ENCODE measurements around the gene LLGL2.

Gene LLGL2

GRCh38 chr17:75596320-75597087, 71.0 kb downstream of the LLGL2 start:
- Mint-ChIP-seq H3K9me3 (no peaks in the 10 kb centered on the region), H3K27me3 (no peaks in the 10 kb centered on the region), H3K36me3 (ENCODE audit: low read depth) (no peaks in the 10 kb centered on the region), H3K4me1 (ENCODE audit: low read depth) (no peaks in the 10 kb centered on the region), H3K4me3 (no peak overlapping the region), H3K27ac (no peak overlapping the region)
- no peak for DNase-seq

DNA sequence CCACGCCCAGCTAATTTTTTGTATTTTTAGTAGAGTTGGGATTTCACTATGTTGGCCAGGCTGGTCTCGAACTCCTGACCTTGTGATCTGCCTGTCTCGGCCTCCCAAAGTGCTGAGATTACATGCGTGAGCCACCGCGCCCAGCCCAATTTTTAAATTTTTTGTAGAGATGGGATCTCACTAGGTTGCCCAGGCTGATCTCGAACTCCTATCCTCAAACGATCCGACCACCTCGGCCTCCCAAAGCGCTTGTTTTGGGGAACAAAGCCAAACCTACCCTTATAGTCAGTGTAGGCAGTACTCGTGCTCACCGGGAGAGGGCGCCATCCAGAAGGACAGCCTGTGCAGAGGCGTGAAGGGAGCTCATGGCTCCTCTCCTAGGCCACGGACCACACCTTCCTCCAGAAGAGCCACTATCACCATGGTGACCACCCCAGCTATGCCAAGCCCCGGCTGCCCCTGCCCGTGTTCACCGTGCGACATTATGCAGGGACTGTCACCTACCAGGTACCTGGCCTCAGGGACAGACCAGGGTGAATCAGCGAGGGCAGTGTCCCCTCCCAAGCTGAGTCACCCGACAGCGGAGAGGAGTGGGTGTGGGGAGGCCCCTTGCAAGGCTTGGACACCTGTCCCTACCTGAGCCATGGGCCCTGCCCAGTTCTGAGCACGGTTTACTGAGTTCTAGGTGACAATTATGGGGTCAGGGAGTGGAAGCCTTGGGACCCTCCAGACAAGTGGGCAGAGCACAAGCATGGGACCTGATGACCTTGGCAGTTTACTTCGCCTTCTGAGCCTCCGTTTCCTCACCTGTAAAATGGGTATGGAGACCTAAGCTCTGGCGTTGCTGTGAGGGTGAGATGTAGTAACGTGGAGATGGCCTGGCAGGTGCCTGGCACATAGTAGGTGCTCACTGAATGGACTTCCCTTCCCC, 75.8 kb downstream of the LLGL2 start:
- peak; percentile 71 for DNase-seq
- no peak overlapping the region for H3K4me3 Mint-ChIP-seq
- H3K36me3 Mint-ChIP-seq (ENCODE audit: low read depth), result no peaks in the 10 kb centered on the region
- no peaks in the 10 kb centered on the region for H3K9me3 Mint-ChIP-seq
- H3K27ac Mint-ChIP-seq, result no peak overlapping the region
- H3K4me1 Mint-ChIP-seq (ENCODE audit: low read depth), result no peaks in the 10 kb centered on the region
- no peaks in the 10 kb centered on the region for H3K27me3 Mint-ChIP-seq

- H3K27me3 Mint-ChIP-seq, result no peaks in the 10 kb centered on the region
- H3K27ac Mint-ChIP-seq, result no peak overlapping the region
- DNase-seq, result no peak
- H3K4me3 Mint-ChIP-seq, result no peak overlapping the region
- no peaks in the 10 kb centered on the region for H3K9me3 Mint-ChIP-seq
- peaks cover 3% of the 10 kb centered on the region for H3K4me1 Mint-ChIP-seq (ENCODE audit: low read depth)
- no peaks in the 10 kb centered on the region for H3K36me3 Mint-ChIP-seq (ENCODE audit: low read depth)
Observed at GRCh38 chr17:75602644-75603043, 77.1 kb downstream of the LLGL2 start.

GRCh38 chr17:75603123-75603522, 77.6 kb downstream of the LLGL2 start:
- H3K4me1 Mint-ChIP-seq (ENCODE audit: low read depth), result peaks cover 3% of the 10 kb centered on the region
- no peak overlapping the region for H3K4me3 Mint-ChIP-seq
- H3K9me3 Mint-ChIP-seq, result no peaks in the 10 kb centered on the region
- no peaks in the 10 kb centered on the region for H3K36me3 Mint-ChIP-seq (ENCODE audit: low read depth)
- no peak overlapping the region for H3K27ac Mint-ChIP-seq
- DNase-seq, result no peak
- no peaks in the 10 kb centered on the region for H3K27me3 Mint-ChIP-seq

DNA sequence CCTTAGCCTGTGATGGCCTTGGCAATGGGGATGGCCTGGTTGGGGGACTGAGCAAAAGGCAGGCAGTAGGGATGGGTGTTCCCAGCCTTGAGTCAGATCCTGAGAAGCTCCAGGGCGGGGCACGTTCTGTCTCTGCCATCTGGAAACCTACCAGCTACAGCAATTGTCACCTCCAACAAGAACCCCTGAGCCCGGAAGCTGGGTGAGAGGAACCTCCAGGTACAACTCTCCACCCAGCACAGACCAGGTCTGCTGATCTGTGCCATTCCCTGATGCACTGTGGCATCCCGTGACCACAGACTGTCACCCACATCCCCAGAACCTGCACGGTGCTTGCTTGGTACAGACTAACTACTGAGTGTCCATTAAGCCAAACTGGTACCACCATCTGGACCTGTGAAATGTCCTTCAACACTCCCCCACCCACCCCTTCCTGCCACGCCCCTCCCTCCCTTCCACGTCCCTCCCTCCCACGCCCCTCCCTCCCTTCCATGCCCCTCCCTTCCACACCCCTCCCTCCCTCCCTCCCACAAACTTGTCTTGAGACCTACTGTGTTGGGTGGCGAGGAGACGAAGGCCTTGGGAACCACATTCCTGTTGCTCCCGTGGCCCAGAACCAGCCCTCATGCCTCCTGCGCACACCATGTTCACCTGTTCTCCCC, 78.7 kb downstream of the LLGL2 start:
- DNase-seq, result no peak
- Mint-ChIP-seq H3K9me3 (no peaks in the 10 kb centered on the region), H3K27me3 (no peaks in the 10 kb centered on the region), H3K4me1 (ENCODE audit: low read depth) (peaks cover 3% of the 10 kb centered on the region), H3K36me3 (ENCODE audit: low read depth) (no peaks in the 10 kb centered on the region), H3K4me3 (no peak overlapping the region), H3K27ac (no peak overlapping the region)

GRCh38 chr17:75605790-75606189, 80.3 kb downstream of the LLGL2 start:
- Mint-ChIP-seq H3K4me3 (no peak overlapping the region), H3K27ac (no peak overlapping the region), H3K36me3 (ENCODE audit: low read depth) (no peaks in the 10 kb centered on the region), H3K9me3 (no peaks in the 10 kb centered on the region), H3K27me3 (no peaks in the 10 kb centered on the region), H3K4me1 (ENCODE audit: low read depth) (peaks cover 3% of the 10 kb centered on the region)
- DNase-seq, result no peak

DNA sequence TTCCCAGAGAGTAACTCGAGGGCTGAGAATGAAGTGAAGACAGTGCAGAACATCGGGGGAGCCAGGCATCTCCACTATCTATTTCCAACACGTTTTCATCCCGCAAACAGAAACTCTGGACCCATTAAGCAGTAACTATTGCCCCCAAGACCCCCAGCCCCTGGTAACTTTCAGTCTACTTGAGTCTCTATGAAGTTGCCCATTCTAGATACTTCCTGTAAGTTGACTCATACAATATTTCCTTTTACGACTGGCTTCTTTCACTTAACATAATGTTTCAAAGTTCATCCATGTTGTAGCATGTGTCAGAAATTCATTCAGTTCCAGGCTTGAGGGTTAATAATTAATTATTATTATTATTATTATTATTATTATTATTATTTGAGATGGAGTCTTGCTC, 81.6 kb downstream of the LLGL2 start:
- Mint-ChIP-seq H3K4me3 (no peak overlapping the region), H3K27ac (peak overlapping the region; percentile 60), H3K4me1 (ENCODE audit: low read depth) (peaks cover 3% of the 10 kb centered on the region), H3K36me3 (ENCODE audit: low read depth) (no peaks in the 10 kb centered on the region), H3K27me3 (no peaks in the 10 kb centered on the region), H3K9me3 (no peaks in the 10 kb centered on the region)
- no peak for DNase-seq

DNA sequence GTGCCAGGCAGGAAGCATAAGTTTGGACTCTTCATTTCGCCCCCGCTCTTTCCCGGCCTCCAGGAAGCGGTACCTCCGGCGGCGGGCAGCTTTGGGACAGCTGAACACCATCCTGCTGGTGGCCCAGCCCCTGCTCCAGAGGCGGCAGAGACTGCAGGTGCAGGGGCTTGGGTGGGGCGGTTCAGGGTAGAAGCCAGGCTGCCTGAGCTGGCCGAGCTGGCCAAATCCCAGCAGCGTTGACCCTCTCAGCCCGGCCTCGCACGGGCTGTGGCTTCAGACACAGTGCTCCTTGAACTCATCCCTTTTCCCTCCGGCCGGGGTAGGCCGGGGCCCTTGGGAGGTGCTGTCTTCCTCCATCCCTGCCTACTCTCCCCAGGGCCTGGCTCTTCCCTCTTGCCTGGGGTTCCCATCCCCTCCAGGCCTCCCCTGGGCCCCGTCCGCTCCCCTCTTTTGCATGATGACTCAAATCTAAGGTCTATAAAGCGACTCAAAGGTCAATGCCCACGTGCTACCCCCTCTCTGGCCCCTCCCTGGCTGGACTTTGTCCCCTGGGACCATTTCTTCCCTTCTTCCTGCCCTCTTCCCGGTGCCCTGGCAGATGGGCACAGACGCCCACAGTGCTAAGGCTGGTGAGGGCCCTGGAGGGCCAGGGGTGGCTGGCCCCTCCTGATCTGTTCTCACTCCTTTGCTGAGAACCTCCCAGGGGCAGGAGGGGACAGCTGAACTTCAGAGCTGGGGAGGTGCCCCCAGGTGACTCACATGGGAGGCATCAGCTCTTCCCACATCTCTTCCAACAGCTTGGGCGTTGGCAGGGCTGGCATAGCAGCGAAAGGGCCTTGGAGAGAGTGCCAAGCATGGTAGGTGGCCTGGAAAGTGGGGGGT, 84.8 kb downstream of the LLGL2 start:
- no peaks in the 10 kb centered on the region for H3K36me3 Mint-ChIP-seq (ENCODE audit: low read depth)
- no peak overlapping the region for H3K27ac Mint-ChIP-seq
- H3K9me3 Mint-ChIP-seq, result no peaks in the 10 kb centered on the region
- no peaks in the 10 kb centered on the region for H3K27me3 Mint-ChIP-seq
- no peak overlapping the region for H3K4me3 Mint-ChIP-seq
- peaks cover 3% of the 10 kb centered on the region for H3K4me1 Mint-ChIP-seq (ENCODE audit: low read depth)
- no peak for DNase-seq

GRCh38 chr17:75611851-75612429, 86.4 kb downstream of the LLGL2 start:
- Mint-ChIP-seq H3K27me3 (no peaks in the 10 kb centered on the region), H3K4me1 (ENCODE audit: low read depth) (peaks cover 3% of the 10 kb centered on the region), H3K9me3 (no peaks in the 10 kb centered on the region), H3K36me3 (ENCODE audit: low read depth) (no peaks in the 10 kb centered on the region), H3K27ac (no peak overlapping the region), H3K4me3 (no peak overlapping the region)
- DNase-seq, result no peak

GRCh38 chr17:75612906-75613626, 87.6 kb downstream of the LLGL2 start:
- no peaks in the 10 kb centered on the region for H3K27me3 Mint-ChIP-seq
- H3K9me3 Mint-ChIP-seq, result no peaks in the 10 kb centered on the region
- H3K27ac Mint-ChIP-seq, result no peak overlapping the region
- no peaks in the 10 kb centered on the region for H3K4me1 Mint-ChIP-seq (ENCODE audit: low read depth)
- no peaks in the 10 kb centered on the region for H3K36me3 Mint-ChIP-seq (ENCODE audit: low read depth)
- DNase-seq, result no peak
- H3K4me3 Mint-ChIP-seq, result no peak overlapping the region

GRCh38 chr17:75614006-75614405, 88.5 kb downstream of the LLGL2 start:
- Mint-ChIP-seq H3K36me3 (ENCODE audit: low read depth) (no peaks in the 10 kb centered on the region), H3K4me3 (no peak overlapping the region), H3K27me3 (no peaks in the 10 kb centered on the region), H3K27ac (no peak overlapping the region), H3K4me1 (ENCODE audit: low read depth) (no peaks in the 10 kb centered on the region), H3K9me3 (no peaks in the 10 kb centered on the region)
- DNase-seq, result no peak

DNA sequence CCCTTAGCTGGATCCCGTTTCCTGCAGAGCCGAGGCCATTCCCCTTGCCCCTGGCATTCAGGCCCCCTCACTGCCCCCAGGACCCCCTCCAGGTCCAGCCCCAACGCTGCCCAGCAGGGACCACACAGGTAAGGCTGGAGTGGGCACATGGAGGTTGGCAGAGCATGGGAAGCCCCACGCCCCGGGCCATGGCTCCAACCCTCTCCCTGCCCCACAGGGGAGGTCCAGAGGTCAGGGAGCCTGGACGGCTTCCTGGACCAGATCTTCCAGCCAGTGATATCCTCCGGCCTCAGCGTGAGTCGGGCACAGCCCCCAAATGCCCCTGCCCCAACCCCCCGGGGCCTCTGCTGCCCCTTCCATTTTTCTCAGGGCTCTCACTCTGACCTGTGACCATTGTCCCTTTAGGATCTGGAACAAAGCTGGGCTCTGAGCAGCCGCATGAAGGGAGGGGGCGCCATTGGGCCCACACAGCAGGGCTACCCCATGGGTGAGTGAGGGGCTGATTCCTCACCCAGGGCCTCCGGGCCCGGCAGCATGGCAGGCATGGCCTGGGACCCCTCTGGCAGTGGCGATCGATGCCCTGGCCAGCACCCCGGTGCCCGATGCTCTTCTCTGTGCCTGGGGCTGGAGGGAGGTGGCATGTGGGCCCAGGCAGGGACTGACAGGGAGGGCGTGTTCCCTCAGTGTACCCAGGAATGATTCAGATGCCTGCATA, 89.2 kb downstream of the LLGL2 start:
- H3K36me3 Mint-ChIP-seq (ENCODE audit: low read depth), result no peaks in the 10 kb centered on the region
- no peak overlapping the region for H3K4me3 Mint-ChIP-seq
- no peak overlapping the region for H3K27ac Mint-ChIP-seq
- no peak for DNase-seq
- H3K4me1 Mint-ChIP-seq (ENCODE audit: low read depth), result no peaks in the 10 kb centered on the region
- H3K9me3 Mint-ChIP-seq, result no peaks in the 10 kb centered on the region
- H3K27me3 Mint-ChIP-seq, result no peaks in the 10 kb centered on the region

GRCh38 chr17:75615301-75615700, 89.8 kb downstream of the LLGL2 start:
- DNase-seq, result no peak
- H3K36me3 Mint-ChIP-seq (ENCODE audit: low read depth), result no peaks in the 10 kb centered on the region
- H3K4me3 Mint-ChIP-seq, result no peak overlapping the region

More at GRCh38 chr17:75615301-75615700, 89.8 kb downstream of the LLGL2 start:
- no peak overlapping the region for H3K27ac Mint-ChIP-seq
- no peaks in the 10 kb centered on the region for H3K27me3 Mint-ChIP-seq
- H3K4me1 Mint-ChIP-seq (ENCODE audit: low read depth), result no peaks in the 10 kb centered on the region
- H3K9me3 Mint-ChIP-seq, result no peaks in the 10 kb centered on the region
